Fibroblast of the conjunctiva (primary cell): ENCODE data around the gene LPAR1.
"Not testable (repeated sequence)": the region's sequence is repeated elsewhere in the genome, so short reads cannot be mapped to it uniquely, and the experiment has no call there.

Source experiments
- DNase-seq: peaks from one replicate; pipeline ENCODE4 v3.0.0-alpha.2; 2010; ENCODE audit warnings: low read depth

The LPAR1 gene

DNA sequence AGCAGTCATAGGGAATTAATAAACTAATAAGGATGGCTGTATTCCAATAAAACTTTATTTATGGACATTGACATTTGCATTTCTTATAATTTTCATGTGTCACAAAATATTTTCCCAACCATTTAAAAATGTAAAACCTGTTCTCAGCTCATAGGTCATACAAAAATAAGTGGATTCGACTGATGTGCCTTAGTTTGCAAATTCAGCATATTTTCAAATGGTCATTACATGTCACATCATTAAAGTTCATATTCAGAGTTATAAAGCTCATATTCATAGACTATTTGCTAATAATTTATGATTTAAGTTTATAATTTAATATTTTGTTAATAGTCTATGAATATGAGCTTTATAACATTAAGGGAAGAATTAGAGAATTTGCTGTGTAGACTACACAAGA lies 166.5 kb downstream of the LPAR1 start:
- no peak for DNase-seq

DNA sequence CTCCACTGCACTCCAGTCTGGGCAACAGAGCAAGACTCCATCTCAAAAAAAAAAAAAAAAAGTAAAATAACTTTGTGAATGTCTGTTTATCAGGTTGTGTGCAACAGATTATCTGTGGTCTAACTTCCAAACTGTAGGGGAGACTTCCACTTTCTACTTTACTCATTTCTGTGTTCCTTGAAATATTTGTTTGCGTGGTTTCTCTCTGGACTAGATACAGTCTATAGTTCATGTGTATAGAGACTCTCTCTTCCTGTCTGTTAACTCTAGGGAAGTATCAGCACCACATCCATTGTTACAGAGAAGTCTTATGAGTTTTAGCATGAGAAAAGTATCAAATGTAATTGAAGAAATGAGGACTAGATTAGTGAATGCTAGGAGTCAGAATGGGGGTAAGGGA lies 168.3 kb downstream of the LPAR1 start:
- no peak for DNase-seq

DNA sequence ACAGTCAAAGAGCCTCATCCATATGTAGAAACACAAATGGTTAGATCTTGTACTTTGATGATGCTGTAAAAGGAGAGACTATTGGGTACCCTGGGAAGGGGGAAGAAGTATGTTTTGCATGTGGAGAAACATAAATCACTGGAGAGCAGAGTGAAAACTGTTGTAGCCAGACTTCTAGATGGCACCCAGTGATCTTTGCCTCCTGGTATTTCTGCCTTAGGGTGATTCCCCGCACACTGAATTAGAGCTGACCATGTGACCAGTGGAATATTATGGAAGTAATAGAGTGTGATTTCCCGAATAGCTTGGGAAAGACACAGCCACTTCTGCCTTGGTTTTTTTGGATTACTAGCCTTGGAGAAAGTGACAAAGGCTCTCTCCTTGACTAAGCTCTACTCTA lies 174.3 kb downstream of the LPAR1 start:
- no peak for DNase-seq

DNA sequence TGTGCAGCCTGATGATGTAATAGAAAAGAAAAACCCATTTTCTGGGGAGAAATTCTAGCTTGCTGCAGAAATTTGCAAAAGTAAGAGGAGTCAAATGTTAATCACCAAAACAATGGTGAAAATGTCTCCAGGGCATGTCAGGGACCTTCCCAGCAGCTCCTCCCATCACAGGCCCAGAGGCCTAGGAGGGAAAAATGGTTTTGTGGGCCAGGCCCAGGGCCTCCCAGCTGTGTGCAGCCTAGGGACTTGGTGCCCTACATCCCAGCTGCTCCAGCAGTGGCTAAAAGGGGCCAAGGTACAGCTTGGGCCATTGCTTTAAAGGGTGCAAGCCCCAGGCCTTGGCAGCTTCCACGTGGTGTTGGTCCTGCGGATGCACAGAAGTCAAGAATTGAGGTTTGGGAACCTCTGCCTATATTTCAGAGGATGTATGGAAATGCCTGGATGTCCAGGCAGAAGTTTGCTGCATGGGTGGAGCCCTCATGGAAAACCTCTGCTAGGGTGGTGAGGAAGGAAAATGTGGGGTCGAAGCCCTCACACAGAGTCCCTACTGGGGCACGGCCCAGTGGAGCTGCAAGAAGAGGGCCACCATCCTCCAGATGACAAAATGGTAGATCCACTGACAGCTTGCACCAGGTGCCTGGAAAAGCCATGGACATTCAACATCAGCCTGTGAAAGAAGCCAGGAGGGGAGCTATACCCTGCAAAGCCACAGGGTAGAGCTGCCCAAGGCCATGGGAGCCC lies 176.7 kb downstream of the LPAR1 start:
- DNase-seq: not testable (repeated sequence)

DNA sequence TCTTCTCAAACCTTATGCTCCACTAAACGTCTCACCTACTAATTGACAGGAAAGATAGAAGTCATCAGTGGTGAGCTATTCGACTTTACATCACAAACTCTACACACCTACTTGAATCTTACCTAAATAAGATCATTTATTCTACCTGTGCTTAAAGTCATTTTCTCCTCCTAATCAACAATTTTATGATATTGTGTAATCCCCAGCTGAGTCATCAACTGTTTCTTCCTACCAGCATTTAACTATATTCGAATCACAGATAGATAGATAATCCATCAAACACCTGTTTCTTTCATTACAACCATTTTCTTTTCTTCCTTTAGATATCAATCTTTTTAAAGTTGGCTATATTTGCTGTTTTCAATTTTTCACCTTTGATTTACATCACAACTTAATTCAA lies 181.5 kb downstream of the LPAR1 start:
- no peak for DNase-seq

DNA sequence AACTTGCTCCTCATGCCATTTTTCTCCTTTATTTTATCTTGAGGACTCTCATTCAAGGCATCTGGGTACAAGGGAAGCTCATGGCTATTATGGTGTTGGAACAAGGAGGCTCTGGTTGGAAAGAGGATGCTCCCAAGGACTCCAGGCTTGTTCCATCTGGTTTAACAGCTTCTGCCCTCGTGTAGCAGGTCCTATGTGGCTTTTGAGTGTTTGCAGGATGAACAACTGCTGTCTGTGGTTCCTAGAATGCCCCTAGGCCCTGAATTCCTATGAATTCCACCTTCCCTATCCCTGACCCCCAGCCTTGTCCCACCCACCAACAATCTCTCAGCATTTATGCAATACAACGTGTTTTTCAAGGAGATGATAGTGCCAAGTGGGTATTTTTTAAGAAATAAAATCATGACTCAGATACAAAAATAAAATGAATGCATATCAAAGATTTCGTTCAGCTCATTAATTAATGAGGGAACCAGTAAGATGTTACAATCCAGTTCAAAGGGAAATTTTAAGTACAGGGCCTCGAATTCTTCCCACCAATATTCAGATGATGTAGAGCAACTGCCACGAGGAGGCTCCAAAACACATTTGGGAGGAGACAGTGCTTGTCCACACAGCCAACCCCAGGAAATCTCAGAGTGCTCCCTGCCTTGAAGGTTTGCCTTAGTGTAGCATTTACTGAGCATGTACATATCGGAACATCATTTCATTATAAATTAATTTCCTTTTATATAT lies 187.7 kb downstream of the LPAR1 start:
- DNase-seq: no peak

DNA sequence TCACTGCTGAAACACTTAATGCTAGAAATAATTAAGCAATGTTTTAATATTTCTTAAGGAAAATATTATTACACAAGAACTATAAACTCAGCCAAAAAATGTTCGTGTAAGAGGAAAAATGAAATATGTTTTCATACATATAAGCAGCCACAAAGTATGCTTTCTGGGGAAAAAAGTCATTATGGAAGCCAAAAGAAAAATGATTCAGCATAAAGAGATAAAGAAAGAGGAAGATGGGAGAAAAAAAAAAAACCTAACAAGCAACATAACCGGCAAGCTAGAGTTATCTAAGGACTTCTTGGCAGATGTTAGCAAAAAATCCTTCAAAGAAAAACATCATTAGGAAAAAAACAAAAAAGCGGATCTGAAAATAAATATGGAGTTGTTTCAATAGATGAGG lies 190.6 kb downstream of the LPAR1 start:
- no peak for DNase-seq

DNA sequence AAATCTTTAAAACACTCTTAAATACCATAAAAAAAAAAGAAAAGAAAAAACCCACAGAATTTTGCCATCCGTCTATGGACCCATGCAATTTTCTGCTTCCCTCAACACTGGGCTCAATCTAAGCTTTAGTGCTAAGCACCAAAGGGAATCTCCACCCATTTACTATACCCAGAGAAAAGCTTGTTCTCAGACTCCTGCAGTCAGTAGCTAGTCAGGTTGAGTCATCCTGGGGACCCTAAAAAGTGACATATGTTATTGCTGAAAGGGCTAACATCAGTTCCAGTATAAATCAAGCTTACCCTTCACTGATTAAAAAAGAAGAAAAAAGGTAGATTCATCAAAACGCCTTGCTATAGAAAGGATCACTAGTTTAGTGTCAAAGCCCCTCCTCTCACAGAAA lies 192.1 kb downstream of the LPAR1 start:
- DNase-seq: no peak

DNA sequence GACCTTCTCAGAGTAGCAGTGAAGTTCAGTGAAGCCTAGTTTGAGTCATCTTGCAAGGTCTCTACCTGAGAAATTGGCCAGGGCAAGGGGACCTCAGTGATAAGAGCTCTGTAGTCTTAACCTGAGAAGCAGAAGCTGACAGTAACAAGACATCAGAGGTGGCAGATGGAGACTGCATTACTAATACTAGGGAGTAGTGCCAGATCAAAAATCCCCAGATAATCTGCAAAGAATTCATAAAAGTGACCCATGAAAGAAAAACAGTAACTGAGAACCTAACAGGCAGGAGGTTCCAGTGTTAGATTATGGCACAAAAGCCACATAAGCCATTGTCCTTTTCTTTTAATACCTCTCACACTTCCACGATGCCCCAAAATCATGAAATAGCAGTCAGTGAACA lies 194.1 kb downstream of the LPAR1 start:
- DNase-seq: no peak

DNA sequence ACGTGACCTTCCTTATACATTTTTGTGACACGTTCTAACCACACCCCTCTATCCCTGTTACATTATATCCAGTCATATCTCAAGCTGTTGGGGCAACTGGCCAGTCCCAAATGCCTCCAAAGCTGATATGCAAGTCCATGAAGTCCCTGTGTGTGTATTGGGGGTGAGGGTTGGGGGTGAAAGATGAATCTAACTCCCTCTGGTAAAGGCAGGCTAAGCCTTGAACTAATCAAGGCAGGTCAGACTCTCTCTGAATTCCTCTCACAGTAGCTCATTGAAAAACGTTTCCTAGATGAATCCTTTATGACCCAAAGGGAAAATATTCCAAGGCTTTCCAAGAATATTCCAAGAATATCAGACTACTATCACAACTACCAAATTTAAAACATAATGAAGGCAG lies 195.3 kb downstream of the LPAR1 start:
- no peak for DNase-seq

DNA sequence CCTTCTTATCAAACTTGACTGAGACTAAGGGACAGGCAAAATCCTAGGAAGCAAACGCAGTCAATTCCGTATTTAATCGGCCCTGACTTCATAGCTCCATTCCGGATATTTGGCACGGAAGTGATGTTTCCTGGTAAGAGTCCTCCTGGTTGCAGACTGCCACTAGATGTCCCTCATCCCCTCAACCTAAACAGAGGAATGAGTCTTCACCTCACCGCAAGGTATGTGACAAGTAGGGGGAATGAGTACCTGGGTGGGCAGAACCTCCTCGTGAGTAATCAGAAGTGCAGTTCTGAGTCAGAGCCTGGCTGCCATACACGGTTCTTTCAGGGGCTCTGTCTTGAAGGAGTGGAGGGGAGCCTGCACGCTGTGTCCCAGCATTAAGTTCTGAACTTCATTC lies 196.1 kb downstream of the LPAR1 start:
- no peak for DNase-seq

DNA sequence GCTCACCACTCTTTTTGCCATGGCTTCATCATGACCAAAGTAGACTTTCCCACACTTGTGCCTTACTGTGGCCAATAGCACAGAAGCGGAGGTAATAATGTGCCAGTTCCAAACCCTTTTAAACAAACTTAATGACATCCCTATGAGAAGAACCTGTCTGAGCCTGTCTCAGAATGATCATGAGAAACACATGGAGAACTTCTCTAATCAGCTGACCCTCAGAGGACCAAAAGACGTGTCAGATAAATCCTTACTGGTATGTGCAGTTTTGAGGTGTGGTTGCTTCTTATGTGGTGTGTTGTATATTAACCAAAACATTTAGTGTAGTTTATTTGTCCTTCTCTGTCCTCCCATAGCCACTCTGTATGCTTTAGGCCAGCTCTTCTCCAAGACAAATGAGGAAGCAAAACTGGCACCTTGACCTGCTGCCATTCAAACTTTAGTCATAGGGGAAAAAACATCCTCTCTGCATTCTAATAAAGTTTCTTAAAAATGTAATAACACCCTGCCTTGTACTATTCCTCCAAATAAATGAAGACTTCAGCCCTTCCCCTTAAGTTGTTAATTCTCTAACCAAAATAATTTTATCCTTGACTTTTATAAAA lies 200.8 kb downstream of the LPAR1 start:
- no peak for DNase-seq

DNA sequence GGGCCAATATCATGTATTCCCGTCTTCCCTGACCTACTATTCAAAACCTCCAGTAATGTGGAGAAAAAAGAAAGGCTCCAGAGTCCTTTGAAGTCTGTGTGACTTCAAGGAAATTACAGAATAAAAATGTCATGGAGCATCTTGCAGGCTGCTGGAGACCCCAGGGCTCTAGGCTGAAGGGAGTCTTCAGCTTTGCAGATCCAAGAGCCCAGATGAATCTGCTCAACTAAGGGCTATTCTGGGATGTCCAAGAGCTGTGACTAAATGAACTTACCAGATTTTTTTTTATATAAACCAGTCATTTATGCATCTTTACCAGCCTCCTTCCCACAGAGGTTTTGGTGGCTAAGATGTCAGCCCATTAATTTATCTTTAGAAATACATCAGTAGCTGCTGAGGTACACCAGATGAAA lies 202.4 kb downstream of the LPAR1 start:
- no peak for DNase-seq

DNA sequence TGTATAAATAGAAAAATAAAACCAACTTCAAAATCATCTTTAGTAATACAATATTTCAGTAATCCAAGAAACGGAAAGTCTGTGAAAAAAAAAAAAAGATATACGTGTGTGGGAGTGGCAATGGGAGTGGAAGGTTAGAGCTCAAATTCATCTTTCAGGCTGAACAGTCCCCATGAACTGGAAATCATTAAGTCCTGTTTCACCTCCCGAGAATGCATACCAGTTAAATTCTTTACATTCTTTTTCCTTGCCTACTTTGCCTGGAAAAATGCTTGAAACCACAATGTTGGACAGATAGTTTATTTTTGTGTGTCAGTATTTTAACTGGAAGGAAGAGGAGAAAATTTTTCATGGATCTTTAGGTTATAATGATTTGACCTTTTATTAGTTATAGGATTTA lies 202.9 kb downstream of the LPAR1 start:
- DNase-seq: peak; percentile 78

DNA sequence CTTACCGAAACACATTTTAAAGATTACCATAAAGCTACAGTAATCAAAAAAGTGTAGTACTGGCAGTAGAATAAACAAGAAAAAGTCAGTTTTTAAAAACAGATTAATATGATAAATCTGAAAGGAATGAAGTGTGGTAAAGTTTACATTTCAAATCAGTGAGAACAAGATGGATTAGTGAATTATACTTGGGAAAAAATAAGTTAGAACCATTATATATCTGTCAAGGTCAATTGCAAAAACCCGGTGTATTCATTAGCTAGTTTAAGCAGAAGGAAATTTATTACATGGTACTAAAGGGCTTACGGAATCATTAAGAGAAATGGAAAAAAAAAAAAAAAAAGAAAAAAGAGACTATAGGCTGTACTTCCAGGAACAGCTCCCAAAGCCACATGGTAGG lies 205.3 kb downstream of the LPAR1 start:
- DNase-seq: no peak

DNA sequence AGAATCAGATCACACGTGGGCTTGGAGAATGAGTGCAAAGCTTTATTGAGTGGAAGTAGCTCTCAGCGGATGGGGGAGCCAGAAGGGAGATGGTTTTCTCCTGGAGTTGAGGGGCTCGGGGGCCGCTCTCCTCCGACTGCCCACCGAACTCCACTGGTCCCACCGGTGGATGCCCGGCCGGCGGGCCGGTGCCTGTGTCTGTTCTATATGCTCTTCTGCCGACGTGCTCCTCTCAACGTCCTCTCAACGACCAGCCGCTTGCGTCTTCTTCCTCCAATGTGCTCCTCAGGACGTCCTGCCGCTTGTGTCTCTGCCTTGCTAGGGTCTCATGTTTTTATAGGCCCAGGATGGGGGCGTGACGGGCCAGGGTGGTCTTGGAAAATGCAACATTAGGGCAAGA lies 207.8 kb downstream of the LPAR1 start:
- no peak for DNase-seq

DNA sequence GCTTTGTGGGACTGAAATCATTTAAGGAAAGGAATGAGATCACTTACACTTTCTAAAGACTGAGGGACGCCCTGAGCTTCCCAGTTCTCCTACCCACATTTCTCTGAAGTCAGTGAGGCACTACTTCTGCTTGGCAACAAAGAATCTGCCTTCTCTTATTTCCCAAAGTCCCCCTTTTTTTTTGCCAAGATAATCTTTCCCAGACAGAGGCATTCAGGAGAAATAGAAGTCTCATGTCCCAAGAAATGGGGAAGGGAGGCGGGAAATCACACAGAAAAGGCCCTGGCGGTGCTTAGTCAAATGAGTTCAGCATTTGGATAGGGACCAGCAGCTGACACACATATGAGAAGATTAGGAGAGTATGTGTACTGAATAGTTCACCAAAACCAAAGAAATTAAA lies 210.0 kb downstream of the LPAR1 start:
- peak; percentile 39 for DNase-seq

DNA sequence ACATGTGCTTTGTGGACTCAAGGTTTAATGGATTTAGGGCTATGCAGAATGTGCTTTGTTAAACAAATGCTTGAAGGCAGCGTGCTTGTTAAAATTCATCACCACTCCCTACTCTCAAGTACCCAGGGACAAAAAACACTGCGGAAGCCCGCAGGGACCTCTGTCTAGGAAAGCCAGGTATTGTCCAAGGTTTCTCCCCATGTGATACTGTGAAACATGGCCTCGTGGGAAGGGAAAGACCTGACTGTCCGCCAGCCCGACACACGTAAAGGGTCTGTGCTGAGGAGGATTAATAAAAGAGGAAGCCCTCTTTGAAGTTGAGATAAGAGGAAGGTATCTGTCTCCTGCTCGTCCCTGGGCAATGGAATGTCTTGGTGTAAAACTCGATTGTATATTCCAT lies 211.9 kb downstream of the LPAR1 start:
- DNase-seq: not testable (repeated sequence)

DNA sequence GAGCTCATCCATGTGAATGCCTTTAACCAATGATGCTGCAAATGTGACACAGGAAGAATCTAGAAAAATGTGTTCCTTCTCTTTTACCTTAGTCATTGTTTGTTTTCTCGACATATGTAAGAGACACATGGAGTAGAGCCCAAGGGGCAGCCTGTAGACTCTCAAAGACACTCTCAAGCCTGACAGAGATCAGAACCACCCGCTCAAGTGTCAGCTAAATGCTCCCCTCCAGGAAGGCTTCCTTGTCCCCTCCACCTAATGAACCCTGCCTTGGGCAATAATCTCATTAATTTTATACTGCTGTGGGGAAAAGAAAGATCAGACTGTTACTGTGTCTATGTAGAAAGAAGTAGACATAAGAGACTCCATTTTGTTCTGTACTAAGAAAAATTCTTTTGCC lies 212.3 kb downstream of the LPAR1 start:
- no peak for DNase-seq

DNA sequence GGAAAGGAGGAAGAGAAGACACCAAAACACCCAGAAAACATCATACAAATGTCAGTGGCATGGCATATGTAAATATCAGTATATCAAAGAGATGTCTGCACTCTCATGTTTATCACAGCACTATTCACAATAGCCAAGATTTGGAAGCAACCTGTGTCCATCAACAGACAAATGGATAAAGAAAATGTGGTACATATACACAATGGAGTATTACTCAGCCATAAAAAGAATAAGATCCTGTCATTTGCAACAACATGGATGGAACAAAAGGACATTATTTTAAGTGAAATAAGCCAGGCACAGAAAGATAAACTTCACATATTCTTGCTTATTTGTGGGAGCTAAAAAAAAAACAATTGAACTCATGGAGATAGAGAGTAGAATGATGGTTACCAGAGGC lies 213.1 kb downstream of the LPAR1 start:
- not testable (repeated sequence) for DNase-seq
